HepG2 (cell line): ENCODE measurements around the gene PSD4. TPM values are rescaled to one million over a fixed set of nuclear protein-coding genes. Genes with fewer than 3 reads are reported as not detected.
A peak's percentile ranks its signal among the peaks of the same experiment; 100 is the strongest.

Experiments
- CCAR2 ChIP-seq: fragments of 200-400 bp; formaldehyde crosslinking; optimal IDR thresholded peaks from 2 replicates; pipeline ENCODE3; 2018; ENCODE audit warnings: low read depth, mild to moderate bottlenecking, low read length, moderate library complexity
- ETV6 ChIP-seq: sonication (generic); formaldehyde crosslinking; conservative IDR thresholded peaks from 2 replicates; pipeline ENCODE4 v1.4.0; 2020; ENCODE audit warnings: missing genetic modification reagents
- FOSL1 ChIP-seq: sonication (generic); formaldehyde crosslinking; IDR thresholded peaks from 2 replicates; pipeline ENCODE4 v1.9.0; 2021; ENCODE audit warnings: missing genetic modification reagents, borderline replicate concordance
- GZF1 ChIP-seq: sonication (generic); formaldehyde crosslinking; IDR thresholded peaks from 2 replicates; pipeline ENCODE4 v1.5.1; 2020; ENCODE audit warnings: mild to moderate bottlenecking, missing genetic modification reagents
- PAX8 ChIP-seq: sonication (generic); formaldehyde crosslinking; IDR thresholded peaks from 2 replicates; pipeline ENCODE4 v1.8.0; 2022; ENCODE audit warnings: mild to moderate bottlenecking, missing genetic modification reagents, borderline replicate concordance
- PBX2 ChIP-seq: IDR thresholded peaks from 2 replicates; pipeline ENCODE4 v1.6.1; 2016; ENCODE audit warnings: control low read depth
- POGZ ChIP-seq: sonication (generic); formaldehyde crosslinking; IDR thresholded peaks from 2 replicates; pipeline ENCODE4 v1.4.0; 2020; ENCODE audit warnings: mild to moderate bottlenecking, missing genetic modification reagents
- RBM22 ChIP-seq: fragments of 200-400 bp; formaldehyde crosslinking; optimal IDR thresholded peaks from 2 replicates; pipeline ENCODE3; 2017; ENCODE audit warnings: mild to moderate bottlenecking, low read length, moderate library complexity
- SALL1 ChIP-seq: sonication (generic); formaldehyde crosslinking; IDR thresholded peaks from 2 replicates; pipeline ENCODE4 v1.8.0; 2022; ENCODE audit warnings: mild to moderate bottlenecking, missing genetic modification reagents
- SIX4 ChIP-seq: sonication (generic); formaldehyde crosslinking; IDR thresholded peaks from 2 replicates; pipeline ENCODE4 v1.4.0; 2020; ENCODE audit warnings: missing genetic modification reagents
- SMYD3 ChIP-seq: sonication (generic); formaldehyde crosslinking; IDR thresholded peaks from 2 replicates; pipeline ENCODE4 v1.8.1; 2023; ENCODE audit warnings: mild to moderate bottlenecking, missing genetic modification reagents
- THAP9 ChIP-seq: sonication (generic); formaldehyde crosslinking; IDR thresholded peaks from 2 replicates; pipeline ENCODE4; 2020; ENCODE audit warnings: missing genetic modification reagents, mild to moderate bottlenecking, borderline replicate concordance
- ZBTB37 ChIP-seq: sonication (generic); formaldehyde crosslinking; IDR thresholded peaks from 2 replicates; pipeline ENCODE4 v1.4.0; 2020; ENCODE audit warnings: mild to moderate bottlenecking, missing genetic modification reagents
- ZKSCAN5 ChIP-seq: sonication (generic); formaldehyde crosslinking; IDR thresholded peaks from 2 replicates; pipeline ENCODE4 v1.5.1; 2020; ENCODE audit warnings: mild to moderate bottlenecking, missing genetic modification reagents
- ZNF10 ChIP-seq: sonication (generic); formaldehyde crosslinking; IDR thresholded peaks from 2 replicates; pipeline ENCODE4 v1.4.0; 2020; ENCODE audit warnings: mild to moderate bottlenecking, low read depth, missing genetic modification reagents, borderline replicate concordance
- ZNF18 ChIP-seq: sonication (generic); formaldehyde crosslinking; IDR thresholded peaks from 2 replicates; pipeline ENCODE4 v1.8.0; 2022; ENCODE audit warnings: mild to moderate bottlenecking, missing genetic modification reagents; ENCODE audit not compliant: insufficient replicate concordance
- ZNF460 ChIP-seq: sonication (generic); formaldehyde crosslinking; IDR thresholded peaks from 2 replicates; pipeline ENCODE4 v1.5.1; 2020; ENCODE audit warnings: missing genetic modification reagents, mild to moderate bottlenecking, borderline replicate concordance
- ZNF513 ChIP-seq: sonication (generic); formaldehyde crosslinking; conservative IDR thresholded peaks from 2 replicates; pipeline ENCODE4 v1.5.0; 2020; ENCODE audit warnings: missing genetic modification reagents
- ZNF737 ChIP-seq: sonication (generic); formaldehyde crosslinking; IDR thresholded peaks from 2 replicates; pipeline ENCODE4 v1.5.0; 2020; ENCODE audit warnings: missing genetic modification reagents, mild to moderate bottlenecking, borderline replicate concordance
- ZNF792 ChIP-seq: IDR thresholded peaks from 2 replicates; pipeline ENCODE4 v1.6.1; 2016
- ZZZ3 ChIP-seq: sonication (generic); formaldehyde crosslinking; IDR thresholded peaks from 2 replicates; pipeline ENCODE4 v1.4.0; 2020; ENCODE audit warnings: missing genetic modification reagents, mild to moderate bottlenecking, borderline replicate concordance
- polyA plus RNA-seq, 8 experiments: library from polyadenylated mRNA; depleted of rRNA in 3 of 8; stranded (reverse) in 7 of 8; unstranded in 1 of 8; fragments of >200 nt; fragmentation: Illumina TruSeq in 4 of 8; extraction: Trizol in 4 of 8; gene quantifications; 2 replicates each; pipeline versions ENCODE4 v1.2.1 to v1.2.3, GENCODE V29; 2011 to 2016; ENCODE audit warnings: low read depth in 4 of 8, missing spikeins in 1 of 8, mixed read lengths in 1 of 8; ENCODE audit not compliant: insufficient read depth in 1 of 8
- total RNA-seq, 5 experiments: library from RNA; depleted of rRNA; stranded (reverse); fragments of >200 nt; fragmentation: Illumina TruSeq; extraction: Trizol; gene quantifications; 2 replicates each; pipeline ENCODE4 v1.2.3, GENCODE V29; 2016; ENCODE audit warnings: low read depth in 1 of 5

Gene PSD4
- total and polyA plus RNA-seq, 2 of the 13 experiments (the other 11 are each of a cell fraction or from before 2014, with no cell fraction given) = 5.8 to 9.4 TPM

GRCh38 chr2:113173542-113174375 lies at the start of gene PSD4 (continued):
- TF ChIP-seq THAP9 (CRISPR knock-in tag) = peak; percentile 21; the same call in 1 of the 2 replicates
- no peak for TF ChIP-seq ZKSCAN5 (CRISPR knock-in tag)
- no peak; the same call in 1 of the 2 replicates for TF ChIP-seq GZF1 (CRISPR knock-in tag)
- TF ChIP-seq RBM22 = no peak
- TF ChIP-seq FOSL1 (CRISPR knock-in tag) = no peak
- no peak for TF ChIP-seq SMYD3 (CRISPR knock-in tag)
- TF ChIP-seq CCAR2 = no peak
- no peak for TF ChIP-seq ZNF10 (CRISPR knock-in tag)
- TF ChIP-seq ZNF18 (CRISPR knock-in tag) = no peak
- no peak for TF ChIP-seq ZNF513 (CRISPR knock-in tag)
- no peak for TF ChIP-seq PAX8 (CRISPR knock-in tag)
- TF ChIP-seq ZNF792 (CRISPR knock-in tag) = no peak
- TF ChIP-seq ZZZ3 (CRISPR knock-in tag) = no peak
- peak; percentile 28; the same call in 1 of the 2 replicates for TF ChIP-seq POGZ (CRISPR knock-in tag)
- TF ChIP-seq ZNF737 (CRISPR knock-in tag) = no peak
- TF ChIP-seq ZNF460 (CRISPR knock-in tag) = no peak
- TF ChIP-seq PBX2 = no peak
- no peak for TF ChIP-seq SIX4 (CRISPR knock-in tag)
- TF ChIP-seq ZBTB37 (CRISPR knock-in tag) = no peak
- TF ChIP-seq SALL1 (CRISPR knock-in tag) = peak; percentile 9; the same call in 1 of the 2 replicates
- TF ChIP-seq ETV6 (CRISPR knock-in tag) = no peak
